Measurements from ENCODE around the gene SLC35C1.

GRCh38 chr11:45798793-45799441, 6.0 kb upstream of the SLC35C1 start:
- TF ChIP-seq CTCF (IDR thresholded peaks at IDR 0.05) (no peak), POLR2AphosphoS5 (IDR thresholded peaks at IDR 0.05) (no peak)

Measured in sigmoid colon (tissue), 4 donors.